NCI-H2107 treated with DMSO at 0.1 percent for 48 hours (cell line): Measurements from ENCODE around the gene PIWIL4.
A peak's percentile ranks its signal among the peaks of the same experiment; 100 is the strongest.

Experiments used
- DNase-seq: peaks from one replicate; lab custom pipeline; 2025; ENCODE audit not compliant: unreplicated experiment; lab: John Stamatoyannopoulos, UW

The PIWIL4 gene

GRCh38 chr11:94661444-94661843 is 94.3 kb downstream of the PIWIL4 start:
- peak; percentile 8 for DNase-seq

GRCh38 chr11:94662065-94662779 is 95.1 kb downstream of the PIWIL4 start:
- no peak for DNase-seq

DNA sequence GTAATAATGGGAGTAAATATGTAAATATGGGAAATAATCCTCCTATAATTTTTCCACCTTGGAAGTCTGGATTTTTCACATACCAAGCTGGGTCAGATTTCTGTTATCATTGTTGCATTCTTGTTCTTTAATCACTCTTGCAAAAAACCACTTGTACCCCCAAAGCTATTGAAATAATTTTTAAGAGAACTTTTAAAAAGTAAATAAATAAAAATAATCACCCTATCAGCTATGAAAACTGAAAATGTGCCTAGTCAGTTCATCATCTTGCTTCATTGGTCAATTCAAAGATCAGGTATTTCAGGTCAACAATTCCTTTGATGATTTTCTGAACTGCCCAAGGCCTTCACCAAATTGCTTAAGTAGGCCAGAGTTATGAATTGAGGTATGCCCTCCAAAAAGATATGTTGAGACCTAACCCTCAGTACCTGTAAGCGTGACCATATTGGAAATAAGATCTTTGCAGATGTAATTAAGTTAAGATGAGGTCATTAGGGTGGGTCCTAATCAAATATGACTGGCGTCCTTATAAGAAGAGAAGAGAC is 95.8 kb downstream of the PIWIL4 start:
- no peak for DNase-seq

- DNase-seq = no peak
Measured at GRCh38 chr11:94664346-94664745, 97.2 kb downstream of the PIWIL4 start.

GRCh38 chr11:94665116-94665659 is 98.0 kb downstream of the PIWIL4 start:
- DNase-seq = no peak

DNA sequence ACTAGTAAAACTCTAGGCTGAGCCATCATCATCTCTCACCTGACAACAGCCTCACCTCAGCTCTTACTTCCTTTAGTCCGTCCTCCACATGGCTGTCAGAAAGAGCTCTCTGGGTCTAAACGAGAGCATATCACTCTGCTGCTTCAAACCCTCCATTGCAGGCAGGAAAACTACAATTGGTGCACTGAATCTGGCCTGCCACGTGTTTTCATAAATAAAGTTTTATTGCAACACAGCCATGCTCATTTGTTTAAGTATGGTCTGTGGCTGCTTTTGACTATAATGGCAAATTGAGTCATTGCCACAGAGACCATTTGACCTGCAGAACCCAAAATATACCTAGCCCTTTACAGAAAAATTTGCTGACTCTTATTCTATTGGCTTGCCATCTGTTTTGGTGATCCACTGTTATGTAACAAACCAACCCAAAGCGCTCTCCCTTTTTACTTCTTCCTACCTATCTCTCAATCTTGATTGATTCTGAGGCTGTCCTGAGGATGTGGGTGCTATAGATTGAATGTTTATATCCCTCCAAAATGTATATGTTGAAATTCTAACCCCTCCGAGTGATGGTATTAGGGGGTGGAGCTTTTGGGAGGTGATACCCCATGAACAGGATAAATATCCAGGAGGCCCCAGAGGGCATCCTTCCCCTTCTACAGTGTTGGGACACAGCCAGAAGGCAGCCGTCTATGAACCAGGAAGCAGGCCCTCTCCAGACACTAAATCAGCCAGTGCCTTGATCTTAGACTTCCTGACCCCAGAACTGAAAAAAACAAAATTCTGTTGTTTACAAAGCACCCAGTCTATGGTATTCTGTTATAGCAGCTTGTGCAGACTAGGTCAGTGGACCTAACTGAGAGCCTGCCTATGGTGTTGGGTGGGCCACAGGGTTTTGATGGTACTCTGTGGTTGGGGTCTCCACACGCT is 99.9 kb downstream of the PIWIL4 start:
- no peak for DNase-seq

DNA sequence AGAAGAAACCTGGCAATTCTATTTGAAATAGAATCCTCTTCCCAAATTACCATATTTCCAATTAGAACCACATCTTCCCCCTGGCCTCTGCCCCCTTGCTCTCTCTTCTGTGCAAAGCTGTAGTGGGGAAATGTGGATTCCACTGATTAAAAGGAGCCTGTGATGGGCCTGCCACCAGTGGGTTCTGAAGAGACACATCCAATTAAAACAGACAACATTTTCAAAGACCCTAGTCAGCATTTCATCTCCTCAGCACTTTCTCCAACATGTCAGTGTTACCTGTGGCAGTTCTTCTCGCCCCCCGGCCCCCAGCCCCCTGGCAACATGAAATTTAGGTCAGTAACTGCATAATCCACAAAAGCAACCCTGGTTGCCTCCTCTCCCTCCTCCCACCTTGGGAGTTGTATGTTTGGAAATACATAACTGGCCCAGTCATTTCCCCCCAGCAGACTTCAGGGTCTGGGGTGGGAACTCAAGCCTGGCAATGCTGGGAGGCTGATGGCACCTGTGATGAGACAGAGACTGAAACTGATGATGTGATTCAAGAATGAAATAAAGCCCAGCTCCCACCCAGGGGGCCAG is 101.1 kb downstream of the PIWIL4 start:
- DNase-seq = no peak

- no peak for DNase-seq
Measured at GRCh38 chr11:94669023-94669422, 101.9 kb downstream of the PIWIL4 start.
